Epithelial cell of prostate (primary cell): Measurements from ENCODE around the gene SPI1.

Source experiments
- DNase-seq: peaks from one replicate; pipeline ENCODE4 v3.0.0-alpha.2; 2011; ENCODE audit warnings: low read depth, low spot score
- H3K27ac ChIP-seq: fragments of 450-650 bp; 2 replicates; pipeline ENCODE4 v1.5.1; 2017; ENCODE audit warnings: mild to moderate bottlenecking

The SPI1 gene

DNA sequence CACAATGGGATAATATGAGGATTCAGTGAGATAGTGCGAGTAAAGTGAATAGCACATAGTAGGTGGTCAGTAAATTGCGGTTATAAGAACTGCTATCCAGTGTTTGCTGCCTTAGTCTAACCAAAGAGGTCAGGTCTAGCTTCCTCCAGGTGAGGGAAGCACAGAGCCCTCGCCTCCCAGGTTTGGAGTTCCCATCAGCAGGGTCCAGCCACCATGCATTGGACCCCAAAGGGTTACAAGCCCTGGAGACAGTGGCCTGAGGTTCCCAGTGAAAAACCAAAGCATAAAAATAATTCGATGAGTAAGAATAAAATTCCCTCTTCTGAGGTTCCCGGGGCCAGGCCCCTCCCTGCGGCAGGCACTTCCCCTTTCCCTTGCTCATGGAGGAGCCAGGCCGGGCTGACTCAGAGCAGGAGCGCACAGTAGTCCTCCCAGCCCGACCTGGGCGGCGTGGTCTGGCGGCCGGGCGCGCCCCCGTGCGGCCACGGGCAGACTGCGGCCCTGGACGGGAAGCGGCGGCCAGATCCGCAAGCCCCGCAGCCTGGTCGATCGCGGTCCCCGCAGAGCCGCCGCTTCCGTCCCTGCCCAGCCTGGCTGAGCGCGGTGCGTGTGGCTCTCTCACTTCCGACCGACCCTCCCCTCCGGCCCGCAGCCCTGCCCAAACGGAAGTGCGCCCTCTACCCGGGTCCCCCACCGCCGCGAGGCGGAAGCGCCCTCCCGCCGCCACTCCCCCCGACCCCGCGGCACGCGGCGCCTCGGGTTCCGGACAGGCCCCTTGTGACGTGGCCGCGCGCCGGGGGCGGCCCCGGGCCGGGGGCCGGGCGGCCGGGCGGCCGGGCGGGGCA, 29.6 kb upstream of the SPI1 start, which contains the start of gene SLC39A13:
SLC39A13 (plus strand) TSS at position 845 of the 845 bp plus-strand sequence. CDS start 1,505 bp downstream, outside the sequence.
- H3K27ac ChIP-seq, result peak within 1 kb of the TSS; percentile 97
- peak; percentile 81 for DNase-seq

DNA sequence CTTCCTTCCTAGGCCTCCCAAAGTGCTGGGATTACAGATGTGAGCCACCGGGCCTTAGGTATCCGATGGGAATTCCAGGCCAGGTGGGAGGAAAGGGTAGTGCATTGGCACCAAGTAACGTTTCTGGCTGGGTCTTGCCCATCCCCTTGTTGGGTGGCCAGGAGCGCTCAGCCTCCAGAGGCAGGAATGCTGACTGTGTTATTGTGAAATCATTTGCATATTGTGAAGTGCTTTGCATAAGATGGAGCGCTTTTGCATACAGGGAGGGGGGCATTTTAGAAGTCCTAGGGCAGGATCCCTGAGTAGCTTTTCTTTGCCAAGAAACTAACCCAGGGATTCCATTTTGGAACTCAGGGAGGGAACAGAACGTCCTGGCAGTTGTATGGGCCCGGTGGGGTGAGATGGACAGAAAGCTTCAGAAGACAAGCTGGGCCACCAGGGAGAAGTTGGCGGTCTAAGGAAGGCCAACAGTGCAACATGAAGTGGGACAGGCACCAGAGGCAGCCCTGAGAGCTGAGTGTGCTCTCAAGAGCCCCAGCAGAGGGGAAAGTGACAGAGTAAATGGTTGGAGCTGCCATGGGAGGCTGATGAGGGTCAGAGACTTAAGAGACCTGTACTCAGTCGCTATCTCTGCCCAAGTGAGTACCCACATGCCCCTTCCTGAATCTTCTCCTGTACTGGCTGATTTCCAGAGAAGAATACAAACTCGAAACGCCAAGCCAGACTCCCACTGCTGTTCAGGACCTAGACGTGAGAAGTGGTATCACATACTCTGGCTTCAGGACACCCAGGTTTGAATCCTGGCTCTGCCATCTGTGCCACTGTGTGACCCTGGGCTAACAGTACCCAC, 28.8 kb upstream of the SPI1 start:
- H3K27ac ChIP-seq, result peak overlapping the region; percentile 97
- DNase-seq, result no peak

GRCh38 chr11:47403571-47403970, 25.2 kb upstream of the SPI1 start:
- H3K27ac ChIP-seq, result no peak overlapping the region
- DNase-seq, result no peak

GRCh38 chr11:47403135-47403534, 24.8 kb upstream of the SPI1 start:
- no peak overlapping the region for H3K27ac ChIP-seq
- no peak for DNase-seq

GRCh38 chr11:47400768-47401279, 22.5 kb upstream of the SPI1 start:
- no peak for DNase-seq
- no peak overlapping the region for H3K27ac ChIP-seq

- no peak for DNase-seq
Observed at GRCh38 chr11:47399860-47400767, 21.8 kb upstream of the SPI1 start.

GRCh38 chr11:47398551-47398950, 20.2 kb upstream of the SPI1 start:
- no peak overlapping the region for H3K27ac ChIP-seq
- DNase-seq, result no peak

More at GRCh38 chr11:47399860-47400767, 21.8 kb upstream of the SPI1 start:
- no peak overlapping the region for H3K27ac ChIP-seq

DNA sequence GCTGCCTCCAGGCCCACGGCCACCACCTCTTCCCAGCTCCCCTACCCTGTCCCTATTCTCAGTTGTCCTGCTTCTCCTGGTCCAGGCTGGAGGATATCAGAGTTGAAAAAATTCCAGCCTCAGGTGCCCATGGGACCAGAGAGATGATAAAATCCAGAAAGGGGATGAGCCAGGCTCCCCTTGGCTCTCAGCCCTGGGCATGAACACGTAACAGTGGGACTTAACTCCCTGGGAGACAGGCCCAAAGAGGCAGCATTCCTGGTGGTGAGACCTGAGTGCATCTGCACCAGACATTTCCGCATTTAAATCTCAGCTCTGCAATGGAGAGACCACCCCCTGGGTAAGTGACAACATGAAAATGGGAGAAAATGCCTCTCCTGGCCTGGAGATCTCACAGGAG, 19.7 kb upstream of the SPI1 start:
- DNase-seq, result no peak
- H3K27ac ChIP-seq, result no peak overlapping the region

DNA sequence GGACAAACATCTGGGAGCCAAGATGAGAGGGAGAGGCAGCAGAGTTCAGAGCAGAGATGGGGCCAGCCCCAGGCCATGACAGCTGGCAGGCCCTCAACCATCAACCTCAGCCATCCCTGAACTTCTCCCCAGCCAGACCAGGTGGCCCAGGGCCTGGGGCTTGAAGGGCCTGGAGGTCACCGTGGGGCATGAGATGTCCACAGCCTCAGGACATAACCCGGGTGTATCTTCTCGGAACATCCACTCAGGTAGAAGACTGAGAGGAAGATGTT, 17.6 kb upstream of the SPI1 start:
- H3K27ac ChIP-seq, result no peak overlapping the region
- no peak for DNase-seq

DNA sequence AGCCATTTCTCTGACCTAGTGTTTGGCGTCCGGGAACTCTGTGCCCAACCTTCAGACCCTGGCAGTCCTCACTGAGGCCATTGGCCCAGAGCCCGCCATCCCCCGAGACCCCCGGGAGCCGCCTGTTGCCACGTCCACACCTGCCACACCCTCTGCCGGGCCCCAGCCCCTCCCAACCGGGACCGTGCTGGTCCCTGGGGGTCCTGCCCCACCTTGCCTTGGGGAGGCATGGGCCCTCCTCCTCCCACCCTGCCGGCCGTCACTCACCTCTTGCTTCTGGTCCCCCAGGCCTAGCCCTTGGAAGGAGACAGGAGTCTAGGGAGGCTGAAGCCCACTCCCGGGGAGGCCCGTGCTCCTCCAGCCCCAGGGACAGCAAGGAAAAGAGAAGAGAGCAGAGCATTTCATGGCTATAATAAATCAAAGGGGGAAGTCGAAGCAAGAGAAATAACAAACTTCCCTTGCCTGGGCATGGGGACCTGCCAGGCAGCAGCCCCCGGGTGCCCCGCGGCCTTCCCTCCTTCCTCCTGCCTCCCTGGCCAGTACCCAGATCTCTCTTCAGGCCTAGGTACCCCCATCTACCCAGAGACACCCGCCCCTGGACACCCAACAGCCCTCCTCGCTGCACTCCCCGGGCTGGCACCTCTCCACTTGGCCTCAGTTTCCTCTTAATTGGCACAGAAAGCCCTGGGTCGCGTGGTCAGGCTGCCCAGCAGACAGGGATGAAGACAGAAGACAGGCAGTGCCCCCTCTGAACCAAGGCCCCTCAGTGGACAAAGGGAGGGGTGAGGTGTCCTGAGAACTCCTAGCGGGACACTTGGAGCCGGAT, 17.1 kb upstream of the SPI1 start:
- DNase-seq, result no peak
- no peak overlapping the region for H3K27ac ChIP-seq

DNA sequence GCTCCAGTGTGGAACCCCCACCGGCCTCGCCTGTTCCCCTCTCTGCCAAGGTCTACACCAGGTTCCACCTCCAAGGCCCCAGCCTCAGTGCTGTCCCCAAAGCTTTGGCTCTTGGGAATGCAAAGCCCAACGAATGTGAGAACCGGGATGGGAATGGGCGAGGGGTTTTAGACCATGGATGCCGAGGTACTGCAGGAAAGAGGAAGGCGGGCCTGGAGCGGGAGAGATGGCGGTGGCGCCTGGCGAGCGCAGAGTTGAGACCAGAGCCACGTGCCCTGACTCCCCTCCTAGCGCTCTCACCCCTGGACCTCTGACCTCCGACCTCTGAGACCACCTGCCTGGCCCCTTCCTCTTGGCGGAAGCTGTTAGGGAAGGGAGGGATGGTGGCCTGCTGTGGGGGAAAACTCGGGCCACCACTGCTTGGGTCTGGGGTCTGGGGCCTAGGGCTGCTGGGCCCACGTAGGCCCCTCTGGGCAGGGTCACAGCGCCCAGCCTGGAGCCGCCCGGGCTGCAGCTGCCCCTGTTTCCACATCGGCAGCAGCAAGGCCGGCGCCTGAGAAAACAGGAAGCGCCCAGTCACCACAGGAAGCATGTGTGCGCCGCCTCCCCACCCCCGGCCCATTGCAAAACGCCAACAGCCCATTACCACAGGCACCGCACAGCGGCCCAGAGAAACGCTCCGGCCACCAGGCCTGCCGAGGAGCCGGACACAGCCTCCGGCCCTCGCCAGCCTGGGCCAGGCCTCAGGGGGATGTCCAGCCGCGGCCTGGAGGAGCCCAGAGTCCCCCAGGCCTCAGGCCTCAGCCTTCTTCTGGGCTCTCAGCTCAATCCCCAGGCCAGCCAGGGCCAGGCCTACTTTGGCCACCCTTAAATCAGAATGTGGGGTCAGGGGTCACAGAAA, 16.2 kb upstream of the SPI1 start:
- H3K27ac ChIP-seq, result no peak overlapping the region
- no peak for DNase-seq

DNA sequence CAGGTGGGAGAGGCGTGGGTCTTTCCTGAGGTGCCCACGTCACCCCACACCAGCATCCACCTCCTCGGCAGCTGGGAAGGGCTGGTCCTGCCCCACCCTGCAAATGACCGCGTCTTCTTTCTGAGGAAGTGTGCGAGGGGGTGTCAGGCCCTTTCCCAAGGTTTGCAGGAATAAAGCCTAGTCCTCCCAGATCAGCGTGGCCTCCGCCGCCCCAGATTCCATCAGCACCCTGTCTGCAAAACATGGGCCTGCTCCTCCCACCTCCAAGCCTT, 15.6 kb upstream of the SPI1 start:
- DNase-seq, result no peak
- no peak overlapping the region for H3K27ac ChIP-seq

GRCh38 chr11:47393163-47394049, 15.1 kb upstream of the SPI1 start:
- no peak for DNase-seq
- H3K27ac ChIP-seq, result no peak overlapping the region

DNA sequence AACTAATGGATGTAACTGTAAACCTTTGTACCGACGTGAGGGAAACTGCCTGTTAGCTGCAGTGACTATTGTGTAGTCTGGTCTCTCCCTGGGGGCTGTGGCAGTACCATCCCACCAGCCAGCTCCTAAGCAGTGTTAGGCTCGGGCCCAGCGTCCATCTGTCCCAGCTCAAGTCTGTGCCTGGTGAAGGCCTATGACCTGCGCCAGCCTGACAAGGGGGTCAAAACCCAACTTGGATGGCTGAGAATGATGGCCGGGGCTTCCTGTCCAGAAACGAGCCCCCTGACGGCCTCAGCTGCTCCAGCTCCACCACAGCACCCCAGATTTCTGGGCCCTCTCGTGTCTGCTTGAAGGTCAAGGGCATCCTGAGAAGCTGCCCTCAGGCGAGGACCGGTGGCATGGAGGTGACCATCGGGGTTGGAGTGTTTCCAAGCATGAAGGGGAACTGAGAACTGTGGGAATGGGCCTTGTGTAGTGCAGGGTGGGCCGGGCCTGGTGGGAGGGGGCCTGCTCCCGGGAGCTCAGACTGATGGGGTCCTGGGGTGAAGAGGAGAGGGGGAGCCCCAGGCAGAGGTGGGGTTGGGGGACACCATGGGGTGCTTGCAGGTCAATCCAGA, 14.3 kb upstream of the SPI1 start:
- no peak overlapping the region for H3K27ac ChIP-seq
- no peak for DNase-seq

DNA sequence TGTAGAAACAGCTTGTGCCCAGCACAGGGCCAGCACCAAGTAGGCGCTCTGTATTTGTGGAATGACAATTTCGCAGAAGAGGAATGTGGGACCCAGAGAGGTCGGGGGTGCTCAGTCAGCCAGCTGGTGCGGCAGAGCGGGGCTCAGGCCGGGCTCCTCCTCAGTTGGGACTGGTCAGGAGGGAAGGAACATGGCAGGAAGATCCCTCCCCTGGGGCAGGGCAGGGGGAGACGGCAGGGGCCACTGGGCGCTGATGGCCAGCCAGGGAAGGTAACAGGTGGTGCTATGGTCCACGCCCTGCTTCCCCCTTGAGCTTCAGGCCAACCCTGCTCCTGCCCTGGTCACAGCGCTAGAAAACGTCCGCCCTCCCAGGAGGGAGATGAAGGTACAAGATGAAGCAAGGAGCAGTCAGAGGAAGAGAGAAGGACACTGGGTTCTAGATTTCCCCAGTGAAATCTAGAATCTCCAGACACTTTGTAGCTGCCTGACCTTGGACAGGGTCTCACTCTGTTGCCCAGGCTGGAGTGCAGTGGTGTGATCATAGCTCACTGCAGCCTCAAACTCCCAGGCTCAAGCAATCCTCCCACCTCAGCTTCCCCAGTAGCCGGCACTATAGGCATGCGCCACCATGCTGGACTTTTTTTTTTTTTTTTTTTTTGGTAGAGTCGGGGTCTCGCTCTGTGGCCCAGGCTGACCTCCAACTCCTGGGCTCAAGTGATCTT, 13.5 kb upstream of the SPI1 start:
- no peak overlapping the region for H3K27ac ChIP-seq
- DNase-seq, result no peak

DNA sequence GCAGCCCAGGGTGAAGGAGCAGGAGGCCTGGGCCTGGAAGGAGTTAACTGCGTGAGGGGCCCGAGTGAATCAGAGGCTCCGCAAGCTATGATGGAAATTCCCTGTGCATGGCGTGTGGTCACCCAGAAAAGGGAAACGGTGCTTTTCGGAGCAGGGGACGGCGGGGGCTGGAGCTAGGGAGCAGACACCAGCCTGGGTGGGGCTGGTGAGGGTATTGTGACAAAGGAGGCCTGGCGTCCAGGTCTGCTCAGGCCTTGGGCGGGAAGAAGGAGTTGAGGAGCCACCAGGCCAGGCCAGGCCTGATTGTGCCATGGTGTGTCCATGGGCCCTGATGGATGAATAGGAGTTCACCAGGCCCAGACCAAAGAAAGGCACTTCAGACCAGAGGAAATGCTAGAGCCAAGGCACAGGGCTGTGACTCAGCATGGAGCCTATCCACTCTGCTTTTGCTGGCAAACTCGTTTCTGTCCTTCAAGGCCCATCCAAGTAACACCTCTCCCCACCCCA, 12.8 kb upstream of the SPI1 start:
- no peak for DNase-seq
- no peak overlapping the region for H3K27ac ChIP-seq

DNA sequence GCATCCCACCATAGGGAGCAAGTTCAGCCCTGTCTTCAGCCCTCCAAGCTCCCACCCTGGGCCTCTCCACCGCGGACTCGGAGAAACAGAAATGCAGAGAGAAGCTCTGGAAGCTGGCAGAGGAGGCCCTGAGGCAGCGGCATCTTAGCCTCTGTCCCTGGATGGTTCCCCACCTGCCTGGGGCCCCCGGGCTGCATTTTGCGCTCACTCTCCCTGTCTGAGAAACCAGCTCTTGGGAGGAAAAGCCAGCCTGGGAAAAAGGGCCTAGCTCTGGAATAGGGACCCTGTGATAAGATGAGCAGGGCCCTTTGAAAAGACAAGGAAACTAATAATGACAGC, 12.0 kb upstream of the SPI1 start:
- no peak overlapping the region for H3K27ac ChIP-seq
- no peak for DNase-seq
